Measurements from ENCODE around the gene COPB1. TPM values are rescaled to one million over a fixed set of nuclear protein-coding genes. Genes with fewer than 3 reads are reported as not detected.

Gene COPB1
- total RNA-seq, 4 donors from 2014 or later, result 71.0 to 88.5 (median 84.0) TPM

DNA sequence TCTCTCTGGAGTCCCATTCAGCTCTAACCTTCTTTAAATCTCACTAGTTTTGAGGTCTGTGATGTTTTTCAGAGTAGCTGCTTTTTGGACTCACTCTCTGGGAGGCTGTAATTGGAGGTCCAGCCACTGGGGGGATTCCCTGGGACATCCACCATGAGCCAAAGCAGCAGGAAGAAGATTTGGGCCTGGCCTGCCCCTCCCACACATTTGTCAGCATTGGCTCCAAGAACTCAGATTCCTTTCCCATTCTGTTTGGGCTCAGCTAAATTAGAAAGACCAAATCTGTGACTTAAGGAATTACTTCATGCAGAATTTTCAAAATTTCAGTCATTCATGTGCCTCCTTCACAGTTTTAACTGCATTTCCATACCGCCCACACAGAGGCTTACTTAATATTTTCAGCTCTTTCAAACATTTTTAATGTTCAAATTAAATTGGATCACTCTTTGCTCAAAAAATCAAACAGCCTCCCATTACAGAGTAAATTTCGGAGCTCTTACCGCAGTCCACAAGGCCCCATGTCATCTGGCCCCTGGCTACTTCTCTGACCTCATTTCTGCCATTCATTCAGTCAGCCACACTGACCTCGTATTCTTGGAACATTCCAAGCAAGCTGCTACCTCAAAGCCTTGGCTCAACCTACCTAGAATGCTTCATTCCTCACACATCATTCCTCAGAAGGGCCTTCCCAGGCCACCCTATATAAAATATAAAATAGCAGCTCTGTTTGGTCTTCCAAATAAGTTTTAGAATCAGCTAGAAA lies 86.1 kb downstream of the COPB1 start:
- 37 to 43% methylated on average over 4 of the region's 4 CpGs for WGBS, 2 donors

DNA sequence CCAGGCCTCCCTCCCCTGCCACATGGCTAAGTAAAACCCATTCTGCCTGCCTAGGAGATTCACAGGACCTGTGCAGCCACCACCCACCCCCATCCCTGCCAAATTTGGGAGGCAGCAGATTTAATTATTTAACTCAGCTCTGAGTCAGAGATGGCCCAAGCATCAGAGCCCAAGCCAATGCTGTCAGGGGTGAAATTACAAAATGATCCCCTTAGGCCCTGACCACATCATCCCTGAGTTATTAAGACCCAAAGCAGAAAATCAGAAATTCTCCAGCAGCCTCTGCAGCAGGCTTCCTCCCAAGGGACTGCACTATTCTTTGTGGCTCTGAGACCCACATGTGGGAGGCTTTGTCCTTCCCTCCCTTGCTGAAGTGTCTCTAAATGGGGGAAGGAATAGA lies 87.8 kb downstream of the COPB1 start:
- peaks cover 0 to 28% (median 0%) of the 10 kb centered on the region in 4 donors for H3K4me1 ChIP-seq
- TF ChIP-seq, protein P1, sequence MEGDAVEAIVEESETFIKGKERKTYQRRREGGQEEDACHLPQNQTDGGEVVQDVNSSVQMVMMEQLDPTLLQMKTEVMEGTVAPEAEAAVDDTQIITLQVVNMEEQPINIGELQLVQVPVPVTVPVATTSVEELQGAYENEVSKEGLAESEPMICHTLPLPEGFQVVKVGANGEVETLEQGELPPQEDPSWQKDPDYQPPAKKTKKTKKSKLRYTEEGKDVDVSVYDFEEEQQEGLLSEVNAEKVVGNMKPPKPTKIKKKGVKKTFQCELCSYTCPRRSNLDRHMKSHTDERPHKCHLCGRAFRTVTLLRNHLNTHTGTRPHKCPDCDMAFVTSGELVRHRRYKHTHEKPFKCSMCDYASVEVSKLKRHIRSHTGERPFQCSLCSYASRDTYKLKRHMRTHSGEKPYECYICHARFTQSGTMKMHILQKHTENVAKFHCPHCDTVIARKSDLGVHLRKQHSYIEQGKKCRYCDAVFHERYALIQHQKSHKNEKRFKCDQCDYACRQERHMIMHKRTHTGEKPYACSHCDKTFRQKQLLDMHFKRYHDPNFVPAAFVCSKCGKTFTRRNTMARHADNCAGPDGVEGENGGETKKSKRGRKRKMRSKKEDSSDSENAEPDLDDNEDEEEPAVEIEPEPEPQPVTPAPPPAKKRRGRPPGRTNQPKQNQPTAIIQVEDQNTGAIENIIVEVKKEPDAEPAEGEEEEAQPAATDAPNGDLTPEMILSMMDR (IDR thresholded peaks at IDR 0.05), result no peak
- TF ChIP-seq EP300 (IDR thresholded peaks at IDR 0.05) (no peak), POLR2A (IDR thresholded peaks at IDR 0.05) (no peak)
- peak in 1 of 2 donors; percentile 49 for DNase-seq (ENCODE audit: low spot score in 2 of 2)
- H3K9me3 ChIP-seq, result no peaks in the 10 kb centered on the region
- H3K4me3 ChIP-seq, result no peak overlapping the region
- H3K27me3 ChIP-seq, result no peaks in the 10 kb centered on the region
- H3K36me3 ChIP-seq, result no peaks in the 10 kb centered on the region
- peak overlapping the region in 2 of 4 donors; percentile 6 to 21 for H3K27ac ChIP-seq

More for the DNA sequence above, 86.1 kb downstream of the COPB1 start:
- TF ChIP-seq, protein P1 (IDR thresholded peaks at IDR 0.05), result no peak
- TF ChIP-seq EP300 (IDR thresholded peaks at IDR 0.05) (no peak), POLR2A (IDR thresholded peaks at IDR 0.05) (no peak)
- no peak overlapping the region for H3K4me3 ChIP-seq
- DNase-seq (ENCODE audit: low spot score in 2 of 2), result no peak
- peaks cover 0 to 35% (median 0%) of the 10 kb centered on the region in 4 donors for H3K4me1 ChIP-seq
- H3K27ac ChIP-seq, result peak overlapping the region in 3 of 4 donors; percentile 6 to 76 (median 66)
- H3K27me3 ChIP-seq, result no peaks in the 10 kb centered on the region
- H3K9me3 ChIP-seq, result no peaks in the 10 kb centered on the region
- H3K36me3 ChIP-seq, result no peaks in the 10 kb centered on the region

GRCh38 chr11:14409891-14410290 lies 89.7 kb downstream of the COPB1 start:
- TF ChIP-seq EP300 (IDR thresholded peaks at IDR 0.05) (no peak), POLR2A (IDR thresholded peaks at IDR 0.05) (no peak)
- TF ChIP-seq, protein P1 (IDR thresholded peaks at IDR 0.05), result no peak
- Histone ChIP-seq H3K4me3 (no peak overlapping the region), H3K9me3 (no peaks in the 10 kb centered on the region), H3K27me3 (no peaks in the 10 kb centered on the region), H3K36me3 (no peaks in the 10 kb centered on the region), H3K27ac (no peak overlapping the region), H3K4me1 (peaks cover 0 to 28% (median 0%) of the 10 kb centered on the region in 4 donors)
- WGBS, 2 donors, result 46 to 82% methylated on average over 3 of the region's 3 CpGs
- DNase-seq (ENCODE audit: low spot score in 2 of 2), result no peak

GRCh38 chr11:14408612-14409011 lies 91.0 kb downstream of the COPB1 start:
- no peak for DNase-seq (ENCODE audit: low spot score in 2 of 2)
- WGBS, 2 donors, result 88 to 95% methylated on average over 2 of the region's 2 CpGs

More at GRCh38 chr11:14408612-14409011, 91.0 kb downstream of the COPB1 start:
- H3K4me1 ChIP-seq, result peaks cover 0 to 16% (median 0%) of the 10 kb centered on the region in 4 donors
- no peak overlapping the region for H3K27ac ChIP-seq
- H3K4me3 ChIP-seq, result no peak overlapping the region
- TF ChIP-seq, protein P1 (IDR thresholded peaks at IDR 0.05), result no peak
- TF ChIP-seq EP300 (IDR thresholded peaks at IDR 0.05), result no peak
- H3K36me3 ChIP-seq, result no peaks in the 10 kb centered on the region
- no peaks in the 10 kb centered on the region for H3K9me3 ChIP-seq
- H3K27me3 ChIP-seq, result no peaks in the 10 kb centered on the region

Small RNA genes lying within 50 kb of the gene (small RNA-seq; reads per million reads assigned to genes)
- gene RNU7-49P, result not detected

Other genes with a start within 250 kb of the COPB1 start
- 10 to 100 TPM; 43.2 to 64.0 (median 46.8) TPM for gene RRAS2, start 140.6 kb downstream of the COPB1 start, total RNA-seq
- gene PSMA1, start 20.6 kb upstream of the COPB1 start, total RNA-seq, result 10 to 100 TPM; 67.9 to 85.7 (median 76.8) TPM
- gene PDE3B, start 144.0 kb upstream of the COPB1 start, total RNA-seq, result 10 to 100 TPM; 15.3 to 39.9 (median 26.4) TPM